Activated CD8-positive, alpha-beta memory T cell treated with anti-CD3 and anti-CD28 coated beads, Interleukin-2, amount 50 U/mL, for 24 hours (primary cell): Measurements from ENCODE around the gene P2RX1.
A peak's percentile ranks its signal among the peaks of the same experiment; 100 is the strongest.

Experiments
- DNase-seq: peaks from one replicate; pipeline ENCODE4 v3.0.0-alpha.2; 2020; ENCODE audit errors: extremely low read depth

The P2RX1 gene

DNA sequence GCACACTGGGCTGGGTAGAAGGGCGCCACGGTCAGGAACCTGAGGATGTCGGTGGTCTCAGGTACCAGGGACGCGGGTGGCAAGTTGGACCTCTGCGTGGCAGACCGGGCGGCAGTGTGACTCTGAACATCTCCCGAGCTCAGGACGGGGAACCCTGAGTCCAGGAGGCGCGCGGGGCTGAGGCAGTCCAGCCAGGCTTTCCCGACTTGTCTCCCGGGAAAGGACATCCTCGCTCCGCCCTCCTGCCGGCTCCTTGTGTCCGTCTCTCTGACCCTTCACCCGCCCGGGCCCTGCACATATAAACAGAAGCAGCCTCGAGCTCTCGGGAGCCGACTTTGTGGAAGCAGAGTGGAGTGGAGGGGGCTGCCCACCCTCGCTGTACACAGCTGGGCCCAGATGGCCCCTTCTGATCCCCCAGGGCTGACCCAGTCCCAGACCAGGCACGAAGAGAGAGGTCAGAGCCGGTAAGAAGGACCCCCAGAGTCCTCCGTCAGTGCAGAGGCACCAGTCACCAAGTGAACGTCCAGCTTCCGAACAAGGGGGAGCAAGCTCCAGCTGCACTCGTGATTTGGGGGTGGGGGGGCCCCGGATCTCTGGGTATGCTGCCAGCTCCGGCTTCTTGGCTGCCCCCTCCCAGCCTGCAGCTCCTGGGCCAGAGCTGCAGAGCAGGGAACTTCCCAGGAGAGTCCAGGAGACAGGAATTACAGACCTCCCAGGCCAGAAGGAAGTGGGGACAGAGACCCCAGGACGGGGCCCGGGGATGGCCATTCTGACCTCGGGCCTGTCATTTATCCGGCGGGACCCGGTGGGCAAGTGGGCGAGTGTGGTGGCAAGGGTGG lies 8.5 kb upstream of the P2RX1 start:
- DNase-seq = no peak

DNA sequence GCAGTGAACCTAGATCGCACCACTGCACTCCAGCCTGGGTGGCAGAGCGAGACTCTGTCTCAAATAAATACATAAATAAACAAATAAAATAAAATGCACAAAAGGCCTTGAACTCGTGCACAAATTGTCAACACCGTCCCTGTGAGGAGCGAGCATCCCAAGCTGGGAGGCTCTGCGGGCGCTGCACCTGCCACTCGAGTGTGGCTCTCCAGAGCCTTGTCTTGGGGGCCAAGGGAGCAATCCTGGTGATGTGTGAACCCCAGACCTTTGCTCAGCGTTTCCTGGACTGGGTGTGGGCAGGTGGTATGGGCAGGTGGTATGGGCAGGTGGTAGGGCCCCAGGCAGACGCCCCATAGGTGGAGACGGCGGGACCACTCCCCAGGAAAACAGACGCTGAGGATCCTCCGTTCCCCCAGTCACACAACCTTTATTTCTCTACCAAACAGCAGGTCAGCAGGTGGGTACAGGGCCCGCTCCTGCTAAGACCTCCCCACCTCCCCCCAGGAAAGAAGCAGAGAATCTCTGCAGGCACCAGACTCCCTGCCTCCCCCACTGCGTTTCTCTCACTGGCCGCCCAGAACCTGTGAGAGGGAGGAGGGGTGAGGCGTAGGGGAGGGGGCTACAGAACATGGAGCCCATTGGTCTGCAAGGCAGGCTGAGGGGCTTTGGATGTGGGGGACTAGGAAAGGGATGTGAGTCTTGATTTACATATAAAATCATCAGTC lies 7.4 kb upstream of the P2RX1 start:
- DNase-seq = no peak

DNA sequence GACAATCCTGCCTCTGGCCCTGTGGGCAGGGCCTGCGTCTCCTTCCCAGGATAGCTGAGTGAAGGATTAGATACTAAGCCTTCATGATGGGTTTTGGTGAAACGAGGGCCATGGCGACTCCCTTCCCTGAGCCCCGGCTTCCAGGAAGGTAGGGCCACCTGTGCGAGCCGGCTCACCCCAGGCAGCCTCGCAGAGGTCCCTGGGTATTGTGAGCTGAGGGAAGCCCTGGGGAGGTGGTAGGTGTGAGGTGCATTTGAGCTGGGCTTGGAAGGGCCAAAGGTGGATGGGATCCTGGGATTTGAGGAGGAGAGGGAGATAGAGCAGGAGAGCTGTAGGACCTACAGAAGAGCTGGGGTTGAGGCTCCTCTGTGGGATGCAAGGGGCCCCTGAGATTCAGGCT lies 6.5 kb upstream of the P2RX1 start:
- no peak for DNase-seq

DNA sequence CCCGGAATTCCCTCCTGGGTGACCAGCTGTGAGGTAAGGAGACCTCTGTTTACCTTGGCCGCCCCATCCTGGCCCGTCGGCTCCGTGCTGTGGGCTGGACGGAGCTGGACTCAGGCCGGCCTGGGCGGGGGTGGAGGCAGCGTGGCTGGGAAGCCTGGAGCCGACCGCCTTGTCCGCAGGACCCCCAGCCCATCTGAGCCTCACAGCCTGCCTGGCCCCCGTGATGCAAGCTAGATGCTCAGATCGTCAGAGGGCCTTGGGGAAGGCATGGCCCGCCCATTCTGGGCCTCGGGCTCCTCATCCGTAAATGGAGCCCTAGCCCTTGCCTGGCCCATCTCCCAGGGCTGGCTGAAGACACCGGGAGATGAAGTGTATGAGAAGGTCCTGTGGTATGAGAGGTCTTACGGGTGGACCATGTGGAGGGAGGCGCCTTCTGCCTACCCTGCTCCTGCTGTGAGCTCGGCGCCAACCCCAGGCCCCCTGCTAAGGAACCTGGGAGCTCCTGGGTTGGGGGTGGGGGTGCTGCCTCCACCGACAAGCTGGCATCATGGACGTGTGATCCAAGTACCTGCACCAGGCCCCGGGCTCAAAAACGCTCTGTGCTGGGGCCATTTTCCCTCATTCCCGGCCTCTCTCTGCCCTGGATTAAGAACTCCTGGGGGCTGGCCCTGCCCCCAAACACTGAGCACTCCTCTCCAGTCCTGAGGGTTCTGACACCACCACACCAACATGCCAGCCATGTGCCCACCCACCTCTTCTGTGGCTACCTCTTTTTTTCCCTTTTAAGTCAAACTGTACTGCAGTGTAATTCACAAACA lies 5.4 kb upstream of the P2RX1 start:
- DNase-seq = no peak

DNA sequence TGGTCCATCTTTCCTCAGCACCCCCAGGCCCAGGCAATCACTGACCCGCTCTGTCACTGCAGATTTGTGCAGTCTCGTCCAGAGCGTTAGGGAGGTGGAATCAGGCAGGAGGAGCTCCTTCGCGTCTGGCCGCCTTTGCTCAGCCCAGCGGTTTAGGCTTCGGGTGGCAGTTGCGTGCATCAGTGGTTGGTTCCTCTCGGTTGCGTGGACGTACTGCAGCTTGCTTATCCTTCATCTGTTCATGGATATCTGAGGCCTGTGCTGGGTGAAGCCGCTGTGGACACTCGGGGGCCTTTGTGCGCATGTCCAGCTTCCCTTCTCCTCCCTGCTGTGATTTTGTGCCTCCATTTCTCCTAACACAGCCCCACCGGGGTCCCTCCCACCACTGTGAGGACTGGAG lies 4.7 kb upstream of the P2RX1 start:
- DNase-seq = no peak

DNA sequence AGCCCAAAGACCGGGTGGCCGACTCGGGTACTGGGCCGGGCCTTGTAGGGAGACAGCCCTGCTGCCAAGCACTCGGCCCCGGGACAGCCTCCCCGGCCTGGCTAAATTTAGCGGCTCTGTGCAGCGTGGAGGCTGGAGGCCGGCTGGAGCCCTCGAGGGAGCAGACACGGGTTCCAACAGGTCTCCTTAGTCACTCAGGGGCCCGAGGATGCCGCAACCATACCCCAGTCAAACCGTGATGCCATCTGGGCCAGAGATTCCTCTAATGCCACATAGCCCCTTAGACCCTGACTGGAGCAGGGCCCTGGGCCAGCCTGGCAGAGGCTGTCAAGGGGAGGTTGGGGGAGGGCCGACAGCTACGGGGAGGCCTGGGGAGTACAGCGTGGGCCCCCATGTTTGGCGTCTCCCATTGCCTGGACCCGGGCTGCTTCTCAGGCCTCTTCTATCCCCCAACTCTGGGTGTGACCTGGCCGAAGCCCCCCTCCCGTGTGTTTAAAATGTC lies 2.9 kb upstream of the P2RX1 start:
- DNase-seq = no peak

DNA sequence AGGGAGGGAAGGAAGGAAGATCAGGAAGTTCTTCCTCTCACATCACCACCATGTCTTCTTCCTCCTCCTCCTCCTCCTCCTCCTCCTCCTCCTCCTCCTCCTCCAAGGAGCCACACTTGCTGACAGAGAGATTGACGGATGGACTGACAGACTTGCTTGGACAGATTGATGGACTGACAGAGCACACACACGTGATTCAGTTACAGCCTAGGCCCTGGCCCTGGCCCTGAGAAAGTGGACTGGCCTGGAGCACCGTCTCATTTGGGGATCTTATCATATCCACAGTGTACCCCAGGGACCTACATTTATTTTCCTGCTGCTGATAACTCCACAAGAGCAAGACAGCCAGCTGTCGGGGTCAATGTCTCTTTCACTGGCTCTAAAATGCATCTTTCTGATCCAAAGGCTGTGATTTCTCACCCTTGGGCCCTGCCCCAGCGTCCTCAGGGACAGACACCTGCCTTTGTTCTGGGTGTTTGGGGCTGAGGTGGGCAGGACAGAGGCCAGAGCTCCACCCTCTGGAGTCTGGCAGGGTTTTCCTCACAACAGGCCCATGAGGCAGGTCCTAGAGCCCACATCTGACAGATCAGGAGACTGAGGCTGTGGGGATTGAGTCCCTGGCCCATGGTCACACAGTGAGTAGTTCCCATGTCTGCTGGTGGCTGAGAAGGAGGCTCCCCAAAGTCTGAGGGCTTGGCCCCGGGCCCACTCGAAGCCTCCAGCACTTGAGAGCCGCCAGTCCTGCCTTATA lies 2.3 kb upstream of the P2RX1 start:
- no peak for DNase-seq

DNA sequence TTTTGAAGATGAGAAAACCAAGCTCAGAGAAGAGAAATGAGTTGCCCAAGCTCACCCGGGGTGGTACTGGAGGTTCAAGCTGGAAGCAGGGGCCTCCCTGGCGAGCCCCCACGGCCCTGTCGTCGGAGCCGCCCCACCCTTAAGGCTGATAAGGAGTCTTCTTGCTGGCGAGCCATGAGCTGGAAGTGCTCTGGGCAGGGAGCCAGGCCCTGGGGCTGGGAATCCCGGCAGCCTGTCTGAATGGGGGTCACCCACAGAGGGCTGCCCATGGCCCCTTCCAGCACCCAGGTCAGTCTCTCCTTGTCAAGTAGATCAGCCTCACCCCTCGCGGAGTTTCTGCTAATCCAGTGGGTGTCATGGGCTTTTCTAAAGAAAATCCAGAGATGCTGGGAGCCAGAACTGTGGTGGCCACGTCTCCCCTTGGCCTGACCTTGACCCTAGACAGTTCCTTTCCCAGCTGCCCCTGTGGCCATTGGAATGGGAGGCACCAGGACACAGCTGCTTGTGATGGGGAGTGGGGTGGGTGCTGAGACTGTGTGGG lies 1.2 kb upstream of the P2RX1 start:
- no peak for DNase-seq

DNA sequence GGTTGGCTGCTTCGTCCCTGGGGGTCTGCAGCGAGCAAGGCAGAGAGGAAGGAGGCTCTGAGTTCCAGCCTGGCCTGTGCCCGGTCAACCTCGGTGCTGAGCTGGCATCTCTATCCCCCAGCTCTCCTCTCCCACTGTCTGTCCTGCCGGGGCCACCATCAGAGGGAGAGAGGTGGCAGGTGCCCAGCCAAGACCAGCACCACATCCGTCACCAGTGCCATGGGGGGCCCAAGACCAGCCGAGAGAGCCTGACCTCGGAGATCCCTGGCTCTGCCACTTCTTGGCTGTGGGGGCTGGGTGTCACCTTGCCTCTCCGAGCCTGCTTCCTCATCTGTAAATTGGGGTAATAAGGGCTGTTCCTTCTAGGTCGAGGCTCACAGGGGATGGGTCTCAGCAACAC lies 560 bp upstream of the P2RX1 start:
- no peak for DNase-seq

DNA sequence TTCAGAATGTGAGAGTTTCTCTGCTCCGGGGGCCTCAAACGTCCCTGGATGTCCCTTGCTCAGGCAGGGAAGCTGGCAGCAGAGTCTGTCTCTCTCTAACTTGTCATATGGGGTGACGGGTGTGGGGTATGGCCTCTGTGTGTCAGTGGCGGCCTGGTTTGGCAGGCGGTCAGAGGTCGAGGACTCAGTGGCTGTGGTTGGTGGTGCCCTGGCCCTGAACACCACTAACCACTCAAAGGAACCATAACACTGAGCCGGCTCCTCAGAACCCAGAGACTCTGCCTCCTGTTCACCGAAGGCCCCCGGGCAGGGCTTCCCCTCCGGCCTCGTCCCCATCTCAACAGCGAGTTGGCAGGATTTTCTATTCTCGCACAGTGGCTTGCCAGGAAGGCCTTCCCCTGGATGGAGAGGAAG lies 677 bp downstream of the P2RX1 start:
- no peak for DNase-seq

DNA sequence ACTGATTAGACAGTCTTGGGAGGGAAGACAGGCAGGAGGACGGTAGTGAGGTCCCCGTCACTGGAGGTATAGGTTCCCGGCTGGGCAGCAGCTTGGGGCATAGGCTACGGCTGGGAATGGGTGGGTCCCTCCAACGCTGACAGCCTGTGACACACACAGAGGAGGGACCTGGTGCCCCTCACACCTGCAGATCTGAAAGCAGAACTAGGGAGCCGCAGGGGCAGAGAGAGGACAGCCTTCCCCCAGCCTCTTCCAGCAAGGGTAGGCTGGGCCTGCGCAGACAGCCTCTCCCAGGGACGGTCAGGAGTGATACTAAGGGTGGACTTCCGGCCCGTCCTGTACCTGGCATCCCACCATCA lies 2.0 kb downstream of the P2RX1 start:
- no peak for DNase-seq

DNA sequence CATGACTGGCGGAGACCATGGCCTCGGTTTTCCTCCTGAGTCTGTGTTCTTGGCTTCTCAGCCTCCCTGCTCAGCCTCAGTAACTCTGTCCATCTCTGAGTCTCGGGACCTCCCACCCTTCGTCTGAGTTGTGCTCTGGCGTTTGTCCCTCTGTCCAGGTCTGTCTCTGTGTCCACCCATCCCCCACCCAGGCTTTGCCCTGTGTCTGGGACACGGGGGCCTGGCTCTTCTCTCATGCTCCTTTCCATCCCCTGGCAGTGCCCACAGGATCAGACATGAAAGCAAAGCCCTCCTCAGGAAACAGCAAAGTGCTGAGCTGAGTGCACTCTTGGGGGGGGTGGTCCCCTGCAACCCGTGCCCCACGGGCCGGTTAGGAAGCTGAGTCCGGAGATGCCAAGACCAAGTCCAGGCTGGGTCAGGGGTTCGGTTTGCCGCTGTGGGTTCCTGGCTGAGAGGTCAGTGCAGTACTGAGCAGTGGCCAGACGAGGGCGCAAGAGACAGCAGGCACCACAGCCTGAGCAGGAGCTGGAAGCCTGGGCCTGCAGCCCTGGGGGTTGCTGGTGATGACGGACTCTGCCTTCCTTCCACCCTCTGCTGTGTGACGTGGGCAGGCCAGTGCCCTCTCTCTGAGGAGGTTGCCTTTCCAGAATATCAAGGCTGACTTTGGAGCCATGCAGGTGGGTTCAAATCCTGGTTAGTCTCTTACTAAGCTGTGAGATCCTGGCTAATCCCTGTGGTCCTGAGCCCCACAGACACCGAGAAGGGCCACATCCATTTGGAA lies 2.5 kb downstream of the P2RX1 start:
- DNase-seq = peak; percentile 47

DNA sequence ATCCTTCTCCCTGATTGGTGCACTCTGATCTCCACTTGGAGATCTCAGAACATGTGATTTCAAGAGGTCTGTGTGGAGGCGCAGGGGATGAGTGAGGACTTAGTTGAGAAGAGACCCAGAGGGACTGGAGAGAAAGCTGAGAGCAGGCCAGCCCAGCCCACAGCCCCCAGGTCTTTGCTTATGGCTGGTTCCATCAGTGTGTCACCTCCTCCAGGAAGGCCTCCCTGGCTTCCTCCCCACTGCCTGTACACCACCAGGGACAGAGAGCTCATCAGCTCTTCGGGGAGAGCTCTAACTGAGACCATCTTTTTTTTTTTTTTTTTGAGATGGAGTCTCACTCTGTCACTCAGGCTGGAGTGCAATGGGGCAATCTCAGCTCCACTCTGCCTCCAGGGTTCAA lies 3.4 kb downstream of the P2RX1 start:
- no peak for DNase-seq

DNA sequence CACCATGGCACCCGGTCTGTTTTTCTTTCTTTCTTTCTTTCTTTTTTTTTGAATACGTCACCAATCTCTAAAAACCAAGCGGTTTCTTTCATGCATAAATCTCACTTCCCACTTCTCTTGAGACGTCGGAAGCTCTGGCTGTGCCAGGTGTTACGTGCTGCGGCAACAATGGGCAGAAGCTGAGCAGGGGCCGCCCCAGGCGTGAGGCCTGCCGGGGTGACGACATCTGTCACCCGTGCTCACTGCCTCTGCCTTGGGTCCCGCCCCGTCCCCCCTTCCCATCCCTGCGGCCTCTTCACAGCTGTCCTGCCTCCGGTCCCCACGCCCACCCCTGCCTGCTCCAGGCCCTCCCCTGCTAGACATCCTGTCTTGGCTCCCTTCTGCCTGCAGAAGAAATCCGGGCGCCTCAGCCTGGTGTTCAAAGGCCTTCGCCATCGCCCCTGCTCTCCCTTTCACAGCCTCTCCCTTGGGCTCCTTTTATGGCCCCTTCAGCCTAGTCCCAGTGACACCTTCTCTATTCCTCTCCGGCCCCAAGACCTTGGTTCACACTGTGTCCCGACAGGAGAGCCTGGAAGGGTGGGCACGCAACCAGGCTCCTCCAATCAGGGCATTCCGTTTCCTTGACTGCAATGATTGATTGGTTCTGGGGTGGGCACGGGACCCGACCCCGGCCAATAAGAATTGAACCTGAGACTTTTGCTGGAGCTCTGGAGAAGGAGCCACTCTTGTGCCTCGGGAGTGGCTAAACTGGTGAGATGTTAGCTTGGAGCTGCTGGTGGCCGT lies 4.8 kb downstream of the P2RX1 start:
- DNase-seq = peak; percentile 20

DNA sequence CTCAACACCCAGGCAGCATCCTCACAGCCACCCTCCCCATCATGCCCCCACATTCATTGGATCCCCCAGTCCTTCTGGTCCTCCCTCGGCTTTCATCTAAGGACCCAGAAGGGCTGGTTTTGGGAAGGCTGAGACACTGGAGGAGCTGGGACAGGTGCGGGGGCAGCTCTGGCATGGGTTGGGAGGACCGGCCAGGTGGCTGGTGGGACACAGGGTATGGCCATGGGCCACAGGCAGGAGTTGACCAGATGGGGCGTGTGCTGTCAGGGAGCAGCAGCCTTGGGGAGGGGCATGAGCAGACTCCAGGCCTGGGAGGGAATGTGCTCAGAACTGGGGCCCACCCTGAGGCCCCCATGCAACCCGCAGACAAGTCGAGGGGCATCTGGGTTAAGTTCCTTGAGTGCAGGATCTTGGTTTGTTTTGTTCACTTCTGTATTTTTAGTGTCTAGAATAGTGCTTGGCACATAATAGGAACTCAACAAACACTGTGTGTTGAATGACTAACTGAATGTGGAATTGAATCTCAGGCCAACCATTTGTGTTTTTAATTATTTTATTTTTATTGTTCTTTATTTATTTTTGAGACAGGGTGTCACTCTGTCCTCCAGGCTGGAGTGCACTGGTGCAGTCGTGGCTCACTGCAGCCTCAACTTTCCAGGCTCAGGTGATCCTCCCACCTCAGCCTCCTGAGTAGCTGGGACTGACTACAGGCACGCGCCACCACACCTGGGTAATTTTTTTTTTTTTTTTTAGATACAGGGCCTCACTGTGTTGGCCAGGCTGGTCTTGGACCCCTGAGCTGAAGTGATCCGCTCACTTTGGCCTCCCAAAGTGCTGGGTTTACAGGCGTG lies 5.6 kb downstream of the P2RX1 start:
- no peak for DNase-seq

DNA sequence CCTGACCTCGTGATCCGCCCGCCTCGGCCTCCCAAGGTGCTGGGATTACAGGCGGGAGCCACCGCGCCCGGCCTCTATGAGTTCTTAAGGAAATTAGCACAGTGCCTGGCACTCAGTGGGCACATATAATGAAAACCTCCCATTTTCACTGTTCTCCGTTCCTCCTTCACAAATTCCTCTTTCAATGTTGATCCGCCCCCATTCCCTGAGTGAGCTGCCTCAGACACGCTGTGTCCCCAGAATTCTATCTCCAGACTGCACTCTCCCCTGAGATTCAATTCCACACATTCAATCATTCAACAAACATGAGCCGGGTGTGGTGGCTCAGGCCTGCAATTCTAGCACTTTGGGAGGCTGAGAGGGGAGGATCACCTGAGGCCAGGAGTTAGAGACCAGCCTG lies 7.0 kb downstream of the P2RX1 start:
- no peak for DNase-seq

DNA sequence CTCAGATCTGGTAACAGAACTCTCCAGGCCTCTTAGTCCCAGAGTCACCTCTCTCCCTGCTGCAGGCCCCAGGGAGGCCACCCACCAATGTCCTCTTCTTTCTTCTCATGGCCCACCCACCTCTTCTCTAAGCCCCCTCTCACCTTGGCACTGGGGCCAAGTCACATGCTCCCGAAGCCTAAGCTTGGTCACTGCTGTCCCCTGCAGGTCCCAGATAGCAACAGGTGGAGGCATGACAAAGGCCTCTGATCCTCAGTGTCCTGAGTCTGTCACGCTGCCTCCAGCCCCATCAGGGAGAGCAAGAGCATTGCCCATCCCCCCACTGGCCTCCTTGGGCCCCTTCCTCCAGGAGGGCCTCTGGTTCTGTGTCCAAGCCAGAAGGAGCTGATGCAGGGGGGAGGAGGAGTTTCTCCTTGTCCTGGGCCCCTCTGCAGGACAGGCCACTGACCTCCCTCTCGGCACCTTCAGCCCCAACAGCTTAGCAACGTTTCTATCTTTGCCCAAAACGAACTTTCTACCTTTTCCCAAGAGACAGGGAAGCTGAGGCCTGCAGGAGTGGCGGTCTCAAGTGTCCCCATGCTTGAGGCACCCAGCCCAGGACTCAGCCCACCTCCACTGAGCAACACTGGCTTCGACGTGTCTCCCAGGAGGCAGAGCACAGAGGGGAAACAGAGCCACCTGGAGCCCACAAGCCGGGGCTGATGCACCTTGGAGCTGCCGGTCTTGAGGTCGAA lies 8.6 kb downstream of the P2RX1 start:
- DNase-seq = no peak

DNA sequence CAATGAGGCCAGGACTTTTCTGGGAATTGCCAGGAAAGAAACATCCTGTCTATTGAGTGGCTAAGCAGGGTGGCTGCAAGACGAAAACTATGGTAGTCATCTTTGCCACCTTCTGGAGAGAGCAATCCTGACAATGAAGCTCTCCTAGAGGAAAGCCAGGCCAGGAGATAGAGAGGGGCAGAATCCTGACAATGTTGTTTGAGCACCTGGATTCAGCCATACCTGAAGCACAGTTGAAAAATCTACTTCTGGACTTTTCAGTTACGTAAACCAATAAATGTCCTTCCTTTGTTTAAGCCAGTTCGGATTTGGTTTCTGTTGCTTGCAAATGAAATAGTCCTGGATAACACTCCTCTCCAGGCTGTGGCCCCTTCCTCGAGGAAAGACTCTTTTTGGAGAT lies 9.4 kb downstream of the P2RX1 start:
- DNase-seq = no peak
